Nephron (organoid): ENCODE results near the gene FAM25G.
"Not testable (repeated sequence)": the region's sequence is repeated elsewhere in the genome, so short reads cannot be mapped to it uniquely, and the experiment has no call there.

ENCODE experiments used
- H3K27ac Mint-ChIP-seq, 3 experiments: 2 replicates each; pipeline ENCODE4 v1.8.0; 2020; ENCODE audit warnings: mixed read lengths in 3 of 3, mild to moderate bottlenecking in 2 of 3, moderate library complexity in 1 of 3
- H3K27me3 Mint-ChIP-seq: 2 replicates; pipeline ENCODE4 v1.8.0; 2021; ENCODE audit warnings: low read depth, mild to moderate bottlenecking, moderate library complexity, mixed read lengths
- H3K36me3 Mint-ChIP-seq: 2 replicates; pipeline ENCODE4 v1.8.0; 2020; ENCODE audit warnings: low read depth, mixed read lengths
- H3K4me1 Mint-ChIP-seq: 2 replicates; pipeline ENCODE4 v1.8.0; 2020; ENCODE audit warnings: mixed read lengths
- H3K4me3 Mint-ChIP-seq, 3 experiments: 2 replicates each; pipeline ENCODE4 v1.8.0; 2020; ENCODE audit warnings: mild to moderate bottlenecking in 3 of 3, mixed read lengths in 3 of 3, moderate library complexity in 2 of 3
- H3K9me3 Mint-ChIP-seq: 2 replicates; pipeline ENCODE4 v1.8.0; 2020; ENCODE audit warnings: mixed read lengths

FAM25G gene

DNA sequence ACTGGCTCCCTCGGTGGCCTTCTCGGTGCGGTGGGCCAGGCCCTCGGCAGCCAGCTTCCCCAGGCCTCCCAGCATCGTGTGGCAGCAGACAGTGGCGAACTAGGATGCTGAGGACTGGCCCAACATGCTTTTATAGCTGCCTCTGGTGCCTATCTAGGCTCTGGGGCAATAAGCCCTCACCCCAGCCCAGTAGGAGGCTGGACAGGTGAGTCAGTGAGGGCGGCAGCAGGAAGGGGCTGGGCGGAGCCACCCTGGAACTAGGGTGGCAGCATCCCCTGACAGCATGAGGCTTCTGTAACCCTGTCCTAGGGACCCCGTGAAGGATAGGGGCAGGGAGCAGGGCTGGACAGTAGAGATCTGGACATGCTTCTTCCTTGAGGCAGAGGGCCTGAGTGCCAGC lies at the start of gene FAM25G:
TSS of gene FAM25G (minus strand) at position 101 of the 400 bp plus-strand sequence. CDS start at position 75, 26 bp downstream.
- H3K4me1 Mint-ChIP-seq, H3K9me3 Mint-ChIP-seq, H3K4me3 Mint-ChIP-seq, H3K27ac Mint-ChIP-seq, H3K36me3 Mint-ChIP-seq, H3K27me3 Mint-ChIP-seq: not testable (repeated sequence)

DNA sequence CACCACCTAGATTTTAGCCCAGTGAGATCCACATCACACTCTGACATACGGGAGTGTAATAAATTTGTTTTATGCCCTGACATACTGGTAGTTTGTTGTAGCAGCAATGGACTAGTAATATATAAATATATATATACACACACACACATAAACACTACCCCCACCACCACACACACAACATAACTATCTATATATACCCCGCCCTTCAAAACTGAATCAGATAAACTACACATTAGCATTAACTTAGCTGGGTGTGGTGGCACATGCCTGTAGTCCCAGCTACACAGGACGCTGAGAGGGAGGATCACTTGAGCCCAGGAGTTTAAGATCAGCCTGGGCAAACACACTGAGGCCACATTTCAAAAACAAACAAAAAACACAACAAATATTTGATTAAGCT lies 44.9 kb upstream of the FAM25G start:
- H3K27me3 Mint-ChIP-seq: not testable (repeated sequence)

DNA sequence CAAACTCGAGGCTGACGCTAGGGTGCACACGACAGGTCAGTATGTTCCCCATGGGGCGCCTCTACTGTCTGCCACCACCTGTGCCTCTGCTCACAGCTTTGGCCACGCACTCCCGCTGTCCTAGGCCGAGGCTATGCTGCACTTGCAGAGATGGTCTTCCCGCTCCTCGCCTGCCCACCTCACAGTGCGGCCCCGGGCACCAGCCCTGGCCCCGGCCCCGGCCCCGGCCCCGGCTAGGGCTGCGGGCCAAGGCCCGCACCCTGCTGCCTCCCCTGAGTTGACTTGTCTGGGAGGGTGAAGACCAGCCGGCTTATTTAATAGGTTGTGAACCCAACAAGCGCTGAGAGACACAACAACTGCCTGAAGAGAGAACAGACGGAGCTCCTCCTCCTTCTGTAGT lies 32.0 kb upstream of the FAM25G start, which contains the start of gene AGAP9:
TSS of gene AGAP9 (minus strand) at position 164 of the 400 bp plus-strand sequence. CDS start at position 52, 112 bp downstream.
- not testable (repeated sequence) for H3K4me3 Mint-ChIP-seq, H3K27me3 Mint-ChIP-seq

More for the DNA sequence above, 44.9 kb upstream of the FAM25G start:
- not testable (repeated sequence) for H3K9me3 Mint-ChIP-seq, H3K36me3 Mint-ChIP-seq, H3K4me1 Mint-ChIP-seq, H3K27ac Mint-ChIP-seq, H3K4me3 Mint-ChIP-seq

DNA sequence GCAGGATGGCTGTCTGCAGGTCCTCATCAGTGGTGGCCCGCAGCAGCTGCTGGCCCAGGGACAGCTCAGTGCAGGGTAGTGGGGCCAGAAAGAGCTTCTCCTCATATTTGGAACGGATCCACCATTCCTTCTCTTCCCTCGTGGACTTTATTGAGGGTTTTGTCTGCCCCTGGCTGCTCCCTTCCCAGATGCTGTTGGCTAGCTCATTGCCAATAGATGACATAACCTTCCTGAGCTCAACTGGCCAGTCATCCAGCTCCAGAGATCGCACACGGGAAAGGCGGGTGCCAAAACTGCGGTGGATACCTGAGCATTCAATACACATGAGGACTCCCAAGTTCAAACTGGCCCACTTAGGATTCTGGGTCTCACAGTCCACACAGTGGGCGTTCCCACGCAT lies 10.8 kb upstream of the FAM25G start:
- H3K4me3 Mint-ChIP-seq, H3K27ac Mint-ChIP-seq, H3K4me1 Mint-ChIP-seq, H3K36me3 Mint-ChIP-seq, H3K9me3 Mint-ChIP-seq, H3K27me3 Mint-ChIP-seq: not testable (repeated sequence)

More for the DNA sequence above, 32.0 kb upstream of the FAM25G start, which contains the start of gene AGAP9:
- not testable (repeated sequence) for H3K4me1 Mint-ChIP-seq, H3K36me3 Mint-ChIP-seq, H3K27ac Mint-ChIP-seq, H3K9me3 Mint-ChIP-seq

DNA sequence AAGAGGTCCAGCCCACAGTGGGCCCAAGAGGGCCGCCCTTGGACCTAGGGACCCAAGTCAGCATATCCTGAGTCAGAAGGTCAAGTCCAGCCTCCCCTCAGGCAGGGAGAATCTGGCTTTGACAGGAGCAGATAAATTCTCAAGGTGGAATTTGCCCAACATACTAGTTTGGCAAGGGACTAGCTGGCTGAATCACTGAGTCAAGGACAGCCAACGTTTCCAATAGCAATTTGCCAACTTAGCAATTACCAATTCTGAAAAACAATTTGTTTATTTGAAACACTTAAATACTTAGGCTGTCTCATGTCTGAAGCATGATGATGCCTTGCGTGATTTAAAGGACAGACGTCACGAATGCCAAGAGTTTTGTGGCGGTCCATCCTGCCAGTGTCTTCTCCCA lies 2.7 kb upstream of the FAM25G start:
- not testable (repeated sequence) for H3K27me3 Mint-ChIP-seq, H3K9me3 Mint-ChIP-seq, H3K27ac Mint-ChIP-seq, H3K4me1 Mint-ChIP-seq, H3K36me3 Mint-ChIP-seq, H3K4me3 Mint-ChIP-seq

DNA sequence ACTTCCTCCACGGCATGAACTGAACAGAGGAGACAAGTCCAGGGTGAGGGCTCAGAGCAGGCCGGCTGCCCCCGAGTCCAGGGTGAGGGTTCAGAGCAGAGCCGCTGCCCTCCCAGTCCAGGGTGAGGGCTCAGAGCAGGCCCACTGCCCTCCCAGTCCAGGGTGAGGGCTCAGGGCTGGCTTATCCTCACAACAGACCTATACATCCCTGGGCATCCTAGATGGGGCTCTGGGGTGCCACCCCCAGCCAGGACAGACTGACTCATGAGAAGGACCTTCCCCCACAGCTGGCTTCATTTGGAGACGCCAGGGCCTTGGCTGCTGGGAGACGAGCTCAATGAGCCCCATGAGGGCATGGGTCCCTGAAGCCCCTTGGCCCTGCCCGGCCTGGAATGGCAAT lies 1.9 kb downstream of the FAM25G start:
- not testable (repeated sequence) for H3K9me3 Mint-ChIP-seq, H3K4me3 Mint-ChIP-seq, H3K27me3 Mint-ChIP-seq, H3K27ac Mint-ChIP-seq, H3K36me3 Mint-ChIP-seq, H3K4me1 Mint-ChIP-seq

DNA sequence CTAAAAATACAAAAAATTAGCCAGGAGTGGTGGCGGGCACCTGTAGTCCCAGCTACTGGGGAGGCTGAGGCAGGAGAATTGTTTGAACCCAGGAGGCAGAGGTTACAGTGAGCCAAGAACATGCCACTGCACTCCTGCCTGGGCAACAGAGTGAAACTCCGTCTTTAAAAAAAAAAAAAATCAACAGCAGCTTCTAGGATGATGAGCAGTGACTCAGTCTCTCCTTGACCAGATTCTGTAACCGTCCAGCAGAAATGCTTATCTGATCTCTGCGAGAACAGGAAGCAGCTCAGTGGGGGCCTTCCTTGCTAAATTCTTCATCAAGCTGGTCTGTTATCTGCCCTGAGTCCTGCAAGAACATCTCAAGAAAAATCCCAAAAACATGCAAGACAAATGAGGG lies 5.6 kb downstream of the FAM25G start:
- H3K4me3 Mint-ChIP-seq, H3K4me1 Mint-ChIP-seq, H3K9me3 Mint-ChIP-seq, H3K27me3 Mint-ChIP-seq, H3K36me3 Mint-ChIP-seq, H3K27ac Mint-ChIP-seq: not testable (repeated sequence)

DNA sequence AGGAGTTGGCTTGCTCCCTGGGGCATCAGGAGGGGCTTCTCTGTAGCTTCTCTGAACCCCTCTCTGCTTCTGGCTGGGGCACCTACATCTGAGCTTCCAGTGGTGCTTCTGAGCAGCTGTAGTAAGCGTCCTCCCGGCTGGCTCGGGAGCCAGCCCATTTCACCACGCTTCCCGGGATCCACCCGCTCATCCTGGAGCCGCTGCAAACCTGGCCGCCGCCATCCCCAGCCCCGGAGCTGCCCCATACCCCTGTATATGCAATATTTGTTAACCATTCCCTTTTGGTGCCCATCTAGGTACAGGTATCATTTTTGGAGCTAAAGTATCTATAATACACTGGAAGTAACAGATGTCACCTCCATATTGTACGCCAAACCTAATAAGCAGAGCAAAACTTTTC lies 6.7 kb downstream of the FAM25G start:
- not testable (repeated sequence) for H3K27ac Mint-ChIP-seq, H3K27me3 Mint-ChIP-seq, H3K4me1 Mint-ChIP-seq, H3K36me3 Mint-ChIP-seq, H3K9me3 Mint-ChIP-seq, H3K4me3 Mint-ChIP-seq

DNA sequence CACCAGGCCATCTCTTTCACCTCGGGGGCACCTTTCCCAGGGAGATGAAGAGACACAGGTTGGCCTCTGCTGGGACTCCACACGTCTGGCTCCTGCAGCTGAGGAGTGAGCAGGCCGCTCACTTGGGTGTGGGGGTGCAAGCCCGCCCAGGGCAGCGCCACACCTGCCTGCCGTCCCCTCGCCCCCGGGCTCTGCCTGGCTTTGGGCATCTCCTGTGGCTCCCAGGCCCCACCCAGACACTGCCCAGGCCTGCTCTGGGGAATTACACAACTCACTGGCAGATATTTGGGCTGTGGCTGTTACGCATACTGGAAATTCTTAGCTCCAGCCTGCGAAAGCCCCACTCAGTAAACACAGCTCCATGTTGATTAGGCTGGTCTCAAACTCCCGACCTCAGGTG lies 7.6 kb downstream of the FAM25G start, which contains the start of gene ANXA8:
TSS of gene ANXA8 (minus strand) at position 193 of the 400 bp plus-strand sequence. CDS start at position 11, 182 bp downstream.
- H3K4me3 Mint-ChIP-seq, H3K4me1 Mint-ChIP-seq, H3K27me3 Mint-ChIP-seq, H3K9me3 Mint-ChIP-seq, H3K27ac Mint-ChIP-seq, H3K36me3 Mint-ChIP-seq: not testable (repeated sequence)

DNA sequence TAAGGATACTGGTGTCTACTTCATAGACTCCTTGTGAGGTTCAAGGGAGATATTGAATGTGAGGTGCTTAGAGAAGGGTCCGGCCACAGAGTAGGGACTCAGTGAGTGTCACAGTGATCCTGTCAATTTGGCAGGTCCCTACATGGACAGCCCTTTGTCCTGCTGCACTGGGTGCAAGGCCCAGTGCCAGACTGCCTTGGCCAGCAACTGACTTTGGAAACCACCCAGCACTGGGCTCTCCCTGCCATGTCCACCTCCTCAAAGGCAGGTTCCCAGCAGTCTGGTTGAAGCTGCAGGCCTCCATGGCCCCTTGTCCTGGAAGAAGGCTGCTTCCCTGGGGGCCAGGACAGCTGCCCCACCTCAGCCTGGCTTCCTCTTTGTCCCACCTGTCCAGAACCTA lies 9.1 kb downstream of the FAM25G start:
- H3K36me3 Mint-ChIP-seq, H3K27ac Mint-ChIP-seq, H3K9me3 Mint-ChIP-seq, H3K4me3 Mint-ChIP-seq, H3K27me3 Mint-ChIP-seq, H3K4me1 Mint-ChIP-seq: not testable (repeated sequence)

DNA sequence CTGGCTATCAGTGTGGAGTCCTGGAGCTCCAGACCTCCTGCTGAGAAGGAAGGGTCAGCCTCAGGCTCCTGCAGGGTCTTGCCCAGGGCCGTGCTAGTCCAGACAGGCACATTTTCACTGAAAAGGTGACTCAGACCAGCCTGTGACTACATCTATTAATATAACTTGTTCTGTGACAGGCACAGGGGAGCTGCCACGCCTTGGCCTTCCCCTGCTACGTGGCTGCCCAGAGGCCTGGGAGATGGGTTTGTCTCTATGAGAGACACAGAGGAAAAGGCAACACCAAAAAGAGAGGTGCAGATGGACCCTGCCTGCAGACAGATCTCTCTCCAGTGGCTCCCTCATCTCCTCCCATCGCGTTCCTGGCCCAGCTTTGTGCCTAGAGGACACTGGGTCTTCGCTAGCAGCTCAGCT lies 9.7 kb downstream of the FAM25G start:
- H3K27ac Mint-ChIP-seq, H3K9me3 Mint-ChIP-seq, H3K4me3 Mint-ChIP-seq, H3K4me1 Mint-ChIP-seq, H3K27me3 Mint-ChIP-seq, H3K36me3 Mint-ChIP-seq: not testable (repeated sequence)

DNA sequence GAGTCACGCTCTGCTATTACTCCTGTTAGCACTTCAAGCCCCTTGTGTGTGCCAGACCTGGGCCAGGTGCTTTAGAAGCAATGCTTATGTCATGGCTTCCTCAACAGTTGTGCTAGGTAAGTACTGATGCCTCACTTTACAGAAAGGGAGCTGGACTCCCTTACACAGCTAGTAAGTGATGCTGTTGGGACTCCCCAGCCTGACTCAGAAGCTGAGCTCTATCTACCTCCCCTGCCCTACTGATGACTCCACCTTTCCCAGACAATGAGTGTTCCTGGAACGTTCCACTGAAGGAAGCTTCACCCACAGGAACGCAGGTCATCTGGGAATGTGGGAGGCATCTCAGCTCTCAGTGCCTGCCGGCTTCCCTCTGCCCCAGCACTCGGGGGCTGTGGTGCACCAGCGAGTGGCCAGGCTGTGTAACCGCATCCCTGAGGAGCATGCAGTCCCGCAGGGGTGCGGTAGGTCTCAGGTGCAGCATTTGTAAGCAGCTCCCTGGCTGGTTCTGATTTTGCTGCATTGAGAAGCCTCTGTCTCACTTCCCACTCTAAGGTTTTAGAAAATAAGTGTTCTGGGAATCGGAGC lies 10.2 kb downstream of the FAM25G start:
- H3K27me3 Mint-ChIP-seq, H3K4me3 Mint-ChIP-seq, H3K27ac Mint-ChIP-seq, H3K36me3 Mint-ChIP-seq, H3K4me1 Mint-ChIP-seq, H3K9me3 Mint-ChIP-seq: not testable (repeated sequence)

DNA sequence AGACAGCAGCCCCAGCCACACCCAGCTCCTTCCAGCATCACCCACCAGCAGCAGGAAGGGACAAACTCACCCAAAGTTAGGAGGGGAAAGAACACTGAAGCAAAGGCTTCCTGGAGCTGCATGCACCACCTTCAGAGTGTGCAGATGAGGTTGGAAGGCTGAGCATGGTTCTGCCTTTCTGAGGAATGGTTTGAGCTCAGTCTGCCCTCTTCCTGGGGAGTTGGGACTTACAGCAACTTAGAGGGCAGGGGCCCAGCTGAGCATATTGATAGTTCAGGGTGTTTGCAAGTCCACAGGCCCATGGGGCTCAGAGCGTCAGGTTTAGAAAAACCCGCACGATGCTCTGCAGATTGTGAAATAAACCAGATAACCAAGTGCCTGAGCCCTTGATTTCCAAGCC lies 11.4 kb downstream of the FAM25G start:
- not testable (repeated sequence) for H3K27me3 Mint-ChIP-seq, H3K36me3 Mint-ChIP-seq, H3K4me3 Mint-ChIP-seq, H3K27ac Mint-ChIP-seq, H3K9me3 Mint-ChIP-seq, H3K4me1 Mint-ChIP-seq

DNA sequence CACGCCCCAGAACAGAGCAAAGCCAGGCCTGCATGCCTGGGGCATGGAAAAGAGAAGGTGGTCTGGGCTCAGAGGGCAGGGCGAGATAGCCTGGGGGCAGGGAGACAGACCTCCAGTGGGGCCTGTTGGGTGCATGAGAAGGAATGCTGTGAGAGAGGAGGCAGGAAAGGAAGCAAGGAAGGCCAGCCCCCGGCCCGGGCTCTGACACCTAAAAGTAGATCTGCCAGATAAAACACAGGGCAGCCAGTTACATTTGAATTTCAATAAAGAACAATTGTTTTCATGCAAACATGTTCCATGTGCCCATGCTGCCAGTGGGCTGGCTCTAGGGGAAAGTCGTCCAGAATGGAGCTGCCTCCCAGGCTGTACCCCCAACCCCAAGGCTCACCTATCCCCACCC lies 13.4 kb downstream of the FAM25G start:
- not testable (repeated sequence) for H3K27ac Mint-ChIP-seq, H3K27me3 Mint-ChIP-seq, H3K36me3 Mint-ChIP-seq, H3K4me1 Mint-ChIP-seq, H3K9me3 Mint-ChIP-seq, H3K4me3 Mint-ChIP-seq

DNA sequence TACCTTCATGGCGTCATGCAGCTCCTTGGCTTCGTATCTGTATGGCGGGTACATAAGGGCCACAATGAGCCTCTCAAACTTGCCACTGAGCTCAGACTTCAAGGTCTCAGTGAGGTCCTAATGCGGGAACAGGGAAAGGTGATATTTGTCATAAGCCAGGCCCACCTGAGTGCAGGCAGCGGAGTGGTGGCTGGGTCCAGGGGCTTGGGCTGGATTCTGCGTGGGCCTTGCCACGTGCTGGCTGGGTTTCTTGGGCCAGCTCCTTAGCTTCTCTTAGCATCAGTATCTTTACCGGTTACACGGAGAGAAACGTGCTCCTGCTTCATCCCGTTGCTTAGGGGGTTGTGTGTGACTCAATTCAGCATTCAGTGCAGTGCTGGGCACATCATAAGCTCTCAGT lies 14.4 kb downstream of the FAM25G start:
- H3K4me1 Mint-ChIP-seq, H3K36me3 Mint-ChIP-seq, H3K27ac Mint-ChIP-seq, H3K4me3 Mint-ChIP-seq, H3K9me3 Mint-ChIP-seq, H3K27me3 Mint-ChIP-seq: not testable (repeated sequence)

DNA sequence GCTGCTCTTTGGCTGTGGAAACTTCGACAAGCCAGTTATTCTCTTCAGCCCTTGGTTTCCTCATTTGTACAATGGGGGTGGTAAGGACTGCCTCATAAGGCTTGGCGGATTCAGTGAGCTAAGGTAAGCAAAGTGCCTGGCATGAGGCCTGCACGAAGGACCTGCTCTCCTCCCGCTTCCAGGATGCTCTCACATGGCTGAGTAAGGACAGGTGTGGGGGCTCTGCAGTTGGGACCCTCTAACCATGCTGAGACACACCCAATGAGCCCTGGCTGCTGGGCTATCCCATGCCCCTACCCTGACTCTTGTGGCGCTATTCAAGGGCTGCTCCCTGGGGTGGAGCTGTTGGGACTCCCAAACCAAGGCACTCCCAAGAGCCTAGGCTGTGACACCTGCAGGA lies 16.4 kb downstream of the FAM25G start:
- not testable (repeated sequence) for H3K4me3 Mint-ChIP-seq, H3K9me3 Mint-ChIP-seq, H3K36me3 Mint-ChIP-seq, H3K4me1 Mint-ChIP-seq, H3K27ac Mint-ChIP-seq, H3K27me3 Mint-ChIP-seq
